C4-2B (cell line): ENCODE results near the gene ROPN1.

Experiments used
- ZFX ChIP-seq: fragments of 450-650 bp; IDR thresholded peaks from 2 replicates; pipeline ENCODE4 v1.6.1; 2017
- TF ChIP-seq, protein P1 (sequence below): fragments of 450-650 bp; conservative IDR thresholded peaks from 2 replicates; pipeline ENCODE4 v1.5.1; 2017; ENCODE audit warnings: mild to moderate bottlenecking

DNA sequence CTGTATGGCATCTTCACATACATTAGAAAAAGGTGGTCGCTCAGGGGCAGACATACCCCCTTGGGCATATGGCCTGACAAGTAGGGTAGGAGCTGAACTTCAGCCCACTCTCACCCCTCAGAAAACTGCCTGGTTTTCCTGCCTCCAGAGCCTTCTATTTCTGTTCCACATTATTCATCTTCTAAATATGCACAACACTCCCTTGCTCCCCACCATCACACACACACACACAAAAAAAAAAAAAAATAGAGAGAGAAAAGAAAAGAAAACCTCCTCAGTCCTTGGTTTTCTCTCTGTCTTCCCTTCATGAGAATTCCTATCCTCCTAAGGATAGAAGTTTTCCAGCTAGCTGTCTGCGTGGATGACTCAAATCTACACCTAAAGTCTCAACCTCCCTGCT, 5.6 kb upstream of the ROPN1 start:
- TF ChIP-seq, protein P1, sequence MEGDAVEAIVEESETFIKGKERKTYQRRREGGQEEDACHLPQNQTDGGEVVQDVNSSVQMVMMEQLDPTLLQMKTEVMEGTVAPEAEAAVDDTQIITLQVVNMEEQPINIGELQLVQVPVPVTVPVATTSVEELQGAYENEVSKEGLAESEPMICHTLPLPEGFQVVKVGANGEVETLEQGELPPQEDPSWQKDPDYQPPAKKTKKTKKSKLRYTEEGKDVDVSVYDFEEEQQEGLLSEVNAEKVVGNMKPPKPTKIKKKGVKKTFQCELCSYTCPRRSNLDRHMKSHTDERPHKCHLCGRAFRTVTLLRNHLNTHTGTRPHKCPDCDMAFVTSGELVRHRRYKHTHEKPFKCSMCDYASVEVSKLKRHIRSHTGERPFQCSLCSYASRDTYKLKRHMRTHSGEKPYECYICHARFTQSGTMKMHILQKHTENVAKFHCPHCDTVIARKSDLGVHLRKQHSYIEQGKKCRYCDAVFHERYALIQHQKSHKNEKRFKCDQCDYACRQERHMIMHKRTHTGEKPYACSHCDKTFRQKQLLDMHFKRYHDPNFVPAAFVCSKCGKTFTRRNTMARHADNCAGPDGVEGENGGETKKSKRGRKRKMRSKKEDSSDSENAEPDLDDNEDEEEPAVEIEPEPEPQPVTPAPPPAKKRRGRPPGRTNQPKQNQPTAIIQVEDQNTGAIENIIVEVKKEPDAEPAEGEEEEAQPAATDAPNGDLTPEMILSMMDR: no peak
- no peak for TF ChIP-seq ZFX
